SK-N-DZ (cell line): ENCODE results near the gene ZNF892.
"Not testable (repeated sequence)": the region's sequence is repeated elsewhere in the genome, so short reads cannot be mapped to it uniquely, and the experiment has no call there.

Source experiments
- DNase-seq: peaks from one replicate; pipeline ENCODE4 v3.0.0-alpha.2; 2015; ENCODE audit warnings: low spot score

ZNF892 gene

GRCh38 chr2:95225658-95226057, 18.3 kb downstream of the ZNF892 start:
- DNase-seq = no peak

GRCh38 chr2:95231723-95232122, 24.4 kb downstream of the ZNF892 start:
- DNase-seq = peak; percentile 71

- DNase-seq = no peak
Observed at GRCh38 chr2:95232232-95232631, 24.9 kb downstream of the ZNF892 start.

GRCh38 chr2:95234286-95234785, 27.0 kb downstream of the ZNF892 start:
- DNase-seq = no peak

- no peak for DNase-seq
Observed at GRCh38 chr2:95234816-95235215, 27.5 kb downstream of the ZNF892 start.

- DNase-seq = no peak
Observed at GRCh38 chr2:95238131-95238530, 30.8 kb downstream of the ZNF892 start.

GRCh38 chr2:95240091-95240490, 32.8 kb downstream of the ZNF892 start:
- DNase-seq = no peak

GRCh38 chr2:95240556-95240955, 33.2 kb downstream of the ZNF892 start:
- no peak for DNase-seq

- not testable (repeated sequence) for DNase-seq
Observed at GRCh38 chr2:95242084-95242483, 34.8 kb downstream of the ZNF892 start.
